Embryonic facial prominence (tissue), 1 donor: Measurements from ENCODE around the gene PSKH1.
"Not testable (repeated sequence)": the region's sequence is repeated elsewhere in the genome, so short reads cannot be mapped to it uniquely, and the experiment has no call there.

Experiments
- DNase-seq: peaks from one replicate; pipeline ENCODE4 v3.0.0-alpha.2; 2016; ENCODE audit errors: extremely low spot score

PSKH1 gene

DNA sequence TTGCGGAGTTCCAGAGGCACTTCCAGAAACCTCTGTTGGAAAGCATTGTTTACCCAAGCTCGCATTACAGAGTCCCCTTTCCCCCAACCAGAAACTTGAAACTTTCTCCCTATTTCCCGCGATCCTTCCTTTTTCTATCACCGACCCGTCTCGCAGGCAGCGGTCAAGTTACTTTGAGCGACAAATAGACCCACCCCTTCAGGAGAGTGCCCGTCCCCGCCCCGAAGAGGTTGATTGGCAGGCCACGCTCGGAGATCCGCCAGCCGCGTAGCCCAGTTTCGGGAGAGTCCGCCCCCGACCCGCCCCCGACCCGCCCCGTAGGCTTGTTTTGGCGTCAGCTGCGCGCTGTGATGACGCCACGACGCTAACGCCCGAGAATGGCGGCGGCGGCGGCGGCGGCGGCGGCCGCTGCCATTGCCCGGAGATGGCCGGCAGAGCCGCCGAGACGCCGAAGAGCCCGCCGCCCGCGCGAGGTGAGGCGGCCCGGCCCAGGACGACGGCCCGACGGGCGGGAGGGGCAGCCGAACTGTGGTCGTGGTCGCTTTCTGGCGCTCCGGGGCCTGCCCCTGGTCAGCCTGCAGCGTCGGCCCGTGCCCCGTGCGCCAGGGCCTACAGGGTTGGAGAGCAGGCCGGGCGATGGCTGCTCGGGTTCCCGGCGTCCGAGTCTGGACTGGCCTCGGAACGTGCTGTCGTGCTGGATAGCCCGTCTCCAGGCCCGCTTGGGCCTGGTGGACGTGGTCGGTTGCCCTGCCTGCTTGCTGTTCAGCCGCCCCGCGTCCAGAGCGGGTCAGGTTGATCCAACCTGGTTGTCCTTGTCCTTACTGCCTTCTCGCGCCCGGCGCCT, at the start of gene PSKH1:
Gene PSKH1, plus strand, starts transcription at position 356 of the 844 bp plus-strand sequence. CDS start 15,496 bp downstream, outside the sequence.
- peak; percentile 94 for DNase-seq

DNA sequence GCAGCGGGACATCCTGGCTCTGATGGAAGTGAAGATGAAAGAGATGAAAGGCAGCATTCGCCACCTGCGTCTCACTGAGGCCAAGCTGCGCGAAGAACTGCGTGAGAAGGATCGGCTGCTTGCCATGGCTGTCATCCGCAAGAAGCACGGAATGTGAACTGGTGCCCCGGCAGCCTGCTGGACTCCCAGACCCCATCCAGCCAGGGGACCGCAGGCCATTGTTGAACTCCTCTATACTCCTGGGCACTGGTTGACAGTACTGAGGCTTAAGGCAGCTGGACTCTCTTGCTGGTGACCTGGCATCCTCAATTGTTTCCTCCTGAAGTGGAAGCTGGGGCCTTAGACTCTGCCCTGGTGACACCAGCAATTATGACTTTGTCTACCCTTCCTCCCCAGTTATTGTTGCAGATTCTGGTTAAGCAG, 49.7 kb upstream of the PSKH1 start:
- no peak for DNase-seq

DNA sequence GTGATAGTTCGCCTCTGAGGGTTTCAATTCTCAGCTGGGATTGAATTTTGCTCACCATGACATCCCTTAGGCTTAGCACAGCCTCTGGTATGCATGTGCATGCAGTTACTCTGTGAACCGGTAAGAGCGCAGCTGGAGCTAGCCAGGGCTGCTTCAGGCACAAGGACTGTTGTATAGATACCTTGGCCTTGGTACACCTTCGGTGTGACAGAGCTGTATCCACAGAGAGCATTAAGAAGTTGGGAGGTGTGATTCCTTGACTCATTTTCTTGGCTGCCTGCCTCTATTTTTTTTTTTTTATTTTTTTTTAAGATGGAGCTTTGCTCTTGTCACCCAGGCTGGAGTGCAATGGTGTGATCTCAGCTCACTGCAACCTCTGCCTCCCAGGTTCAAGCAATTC, 48.6 kb upstream of the PSKH1 start:
- no peak for DNase-seq

DNA sequence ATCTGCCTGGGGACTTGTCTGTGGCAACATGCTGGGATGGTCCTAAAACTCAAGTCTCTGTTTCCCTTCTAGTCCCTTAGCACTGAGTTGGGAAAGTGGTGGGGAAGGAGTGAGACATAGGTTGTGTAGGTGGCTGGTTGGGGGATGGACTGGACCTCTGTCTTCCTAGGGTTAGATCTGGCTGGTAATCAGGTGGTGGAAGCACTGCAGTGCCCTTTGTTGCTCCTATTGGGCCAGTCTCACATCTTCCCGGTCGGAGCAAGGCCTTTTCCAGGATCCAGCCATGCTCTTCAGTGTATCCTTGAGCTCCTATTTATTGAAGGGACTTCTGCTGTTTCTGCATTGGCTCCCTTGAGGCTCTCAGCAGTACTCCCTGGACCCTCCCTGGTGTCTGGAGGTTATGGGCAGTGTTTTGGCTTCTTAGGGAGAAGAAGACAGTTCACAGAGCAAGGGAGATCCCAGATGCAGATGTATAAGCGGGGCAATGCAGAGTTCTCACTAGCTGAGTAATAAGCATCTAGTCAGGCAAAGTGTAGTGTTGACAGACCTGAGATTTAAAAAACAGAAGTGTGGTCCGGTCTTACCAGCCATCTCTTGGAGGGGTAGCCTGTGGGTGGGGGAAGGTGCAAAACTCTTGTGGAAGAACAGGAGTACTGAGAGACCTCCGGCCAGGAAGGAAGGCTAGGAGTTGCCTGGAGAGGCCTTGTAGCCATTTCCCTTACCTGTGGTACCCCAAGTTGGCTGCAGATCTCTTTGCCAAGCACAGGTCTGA, 47.6 kb upstream of the PSKH1 start:
- no peak for DNase-seq

DNA sequence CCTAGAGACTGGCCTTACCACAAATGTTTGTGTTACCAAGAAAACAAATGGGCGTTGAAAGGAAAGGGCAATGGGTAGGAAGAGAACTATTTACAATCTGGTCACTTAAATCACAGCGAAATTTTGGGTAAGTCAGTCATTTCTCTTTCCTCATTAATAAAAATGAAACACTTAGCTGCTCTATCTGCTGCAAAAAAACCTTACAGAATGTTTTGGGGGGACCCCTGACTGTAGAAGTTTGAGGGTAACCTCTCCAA, 47.1 kb upstream of the PSKH1 start:
- DNase-seq = no peak

DNA sequence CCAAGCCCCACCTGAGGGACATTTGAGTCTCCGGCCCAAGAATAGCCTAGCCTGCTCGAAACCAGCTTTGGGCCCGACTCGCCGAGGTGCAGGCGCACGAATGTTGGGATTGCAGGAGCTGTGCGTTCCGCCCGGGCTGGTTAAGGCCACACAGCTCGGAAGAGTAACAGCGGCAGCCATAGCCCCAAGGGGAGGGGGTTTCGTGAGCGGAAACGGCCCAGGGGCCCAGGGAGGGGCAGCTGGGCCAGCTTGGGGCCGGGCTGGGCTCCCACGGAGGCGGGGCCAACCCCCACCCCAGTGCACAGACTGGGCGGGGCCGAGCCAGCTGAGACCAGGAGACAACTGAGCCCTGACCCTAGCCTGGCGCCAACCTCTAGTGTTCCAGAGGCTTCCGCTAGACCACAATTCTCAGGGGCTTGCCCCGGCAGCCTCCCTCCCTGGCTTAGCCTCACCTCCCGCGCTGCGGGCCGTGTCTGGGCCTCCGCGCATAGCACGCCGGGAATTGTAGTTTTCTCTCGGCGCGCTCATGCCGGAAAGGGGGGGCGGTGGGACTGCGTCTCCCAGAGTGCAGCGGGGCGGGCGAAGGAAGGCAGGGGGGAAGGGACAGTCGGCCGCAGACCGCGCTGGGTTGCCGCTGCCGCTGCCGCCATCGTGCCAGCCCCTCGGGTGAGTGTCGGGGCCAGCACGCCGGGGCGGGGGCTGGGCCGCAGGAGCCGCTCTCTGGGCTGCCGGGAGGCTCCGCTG, 46.6 kb upstream of the PSKH1 start, which contains the start of gene NUTF2:
Gene NUTF2, plus strand, starts transcription at position 614 of the 744 bp plus-strand sequence. CDS start 18,198 bp downstream, outside the sequence.
- DNase-seq = peak; percentile 88

DNA sequence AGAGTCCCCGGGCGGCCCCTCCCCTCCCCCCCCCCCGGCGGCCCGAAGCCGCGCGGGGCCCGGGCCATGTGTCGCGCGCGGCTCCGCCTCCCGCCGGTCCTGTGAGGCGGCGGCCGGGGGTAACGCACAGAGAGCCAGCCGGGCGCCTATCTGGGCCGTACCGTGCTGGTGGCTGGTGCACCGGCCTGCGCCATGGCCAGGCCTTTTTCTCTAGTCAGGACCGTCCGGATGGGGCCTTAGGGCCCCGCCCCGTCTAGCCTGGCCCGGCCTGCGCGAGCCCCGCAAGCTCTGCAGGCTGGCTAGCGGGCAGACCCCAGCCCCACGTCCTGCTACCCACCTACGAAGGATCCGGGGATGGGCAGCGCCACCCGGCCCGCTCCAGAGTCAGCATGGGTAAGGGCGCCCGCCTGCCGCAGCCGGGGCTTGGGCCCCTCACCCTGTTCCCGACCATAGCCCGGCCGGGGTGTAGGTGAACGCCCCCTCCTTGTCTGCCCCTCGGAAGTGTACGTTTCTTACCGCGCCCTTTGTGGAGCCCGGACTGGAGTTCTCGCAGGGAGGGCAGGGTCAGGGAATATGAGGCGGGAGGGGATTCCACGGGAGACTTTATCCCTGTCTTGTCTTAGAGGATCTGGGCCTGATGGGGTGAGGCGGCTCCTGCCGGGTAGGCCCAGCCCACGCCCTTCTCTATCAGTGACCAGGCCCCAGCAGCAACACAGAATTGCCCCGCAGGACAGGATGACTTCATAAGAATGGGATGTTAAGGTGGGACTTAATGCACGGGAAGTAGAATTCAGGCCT, 45.8 kb upstream of the PSKH1 start, which contains the start of gene CENPT:
Gene CENPT, minus strand, starts transcription at position 630 of the 798 bp plus-strand sequence. CDS start 13,834 bp downstream, outside the sequence.
- DNase-seq = no peak

DNA sequence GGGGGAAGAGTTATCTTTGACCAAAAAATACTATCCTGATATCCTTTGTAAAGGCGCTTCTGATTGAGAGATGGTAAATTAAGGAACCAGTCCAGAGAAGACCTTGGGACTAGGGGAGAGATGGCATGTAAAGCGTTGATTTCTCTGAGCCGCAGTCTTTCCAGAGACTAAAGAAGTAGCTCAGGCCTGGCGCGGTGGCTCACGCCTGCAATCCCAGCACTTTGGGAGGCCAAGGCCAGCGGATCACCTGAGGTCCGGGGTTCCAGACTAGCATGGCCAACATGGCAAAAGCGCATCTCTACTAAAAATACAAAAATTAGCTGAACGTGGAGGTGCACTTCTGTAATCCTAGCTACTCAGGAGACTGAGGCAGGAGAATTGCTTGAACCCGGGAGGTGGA, 44.9 kb upstream of the PSKH1 start:
- no peak for DNase-seq

DNA sequence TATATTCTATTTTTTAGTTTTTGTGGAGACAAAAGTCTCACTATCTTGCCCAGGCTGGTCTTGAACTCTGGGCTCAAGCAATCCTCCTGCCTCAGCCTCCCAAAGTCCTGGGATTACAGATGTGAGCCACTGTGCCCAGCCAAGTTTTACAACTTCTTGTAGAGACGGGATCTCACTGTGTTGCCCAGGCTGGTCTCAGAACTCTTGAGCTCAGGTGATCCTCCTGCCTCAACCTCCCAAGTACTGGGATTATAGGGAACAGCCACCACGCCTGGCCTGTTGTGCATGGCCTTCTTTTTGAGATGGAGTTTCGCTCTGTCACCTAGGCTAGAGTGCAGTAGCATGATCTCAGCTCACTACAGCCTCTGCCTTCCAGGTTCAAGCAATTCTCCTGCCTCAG, 39.4 kb upstream of the PSKH1 start:
- DNase-seq = no peak

DNA sequence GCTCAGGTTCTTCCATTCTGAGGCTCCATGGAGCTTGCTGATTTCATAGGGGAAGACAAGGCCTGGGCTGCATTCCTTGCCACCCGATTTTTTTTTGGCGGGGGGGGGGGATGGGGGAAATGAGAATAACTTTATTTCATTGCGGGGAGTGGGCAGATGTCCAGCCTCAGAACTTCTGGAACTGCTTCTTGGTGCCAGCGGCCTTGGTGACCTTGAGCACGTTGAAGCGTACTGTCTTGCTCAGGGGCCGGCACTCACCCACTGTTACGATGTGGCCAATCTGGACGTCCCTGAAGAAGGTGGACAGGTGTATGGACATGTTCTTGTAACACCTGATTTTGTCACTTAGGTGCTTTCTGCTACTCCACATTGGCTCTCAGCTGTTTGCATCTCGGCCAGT, 37.3 kb upstream of the PSKH1 start:
- DNase-seq = no peak

DNA sequence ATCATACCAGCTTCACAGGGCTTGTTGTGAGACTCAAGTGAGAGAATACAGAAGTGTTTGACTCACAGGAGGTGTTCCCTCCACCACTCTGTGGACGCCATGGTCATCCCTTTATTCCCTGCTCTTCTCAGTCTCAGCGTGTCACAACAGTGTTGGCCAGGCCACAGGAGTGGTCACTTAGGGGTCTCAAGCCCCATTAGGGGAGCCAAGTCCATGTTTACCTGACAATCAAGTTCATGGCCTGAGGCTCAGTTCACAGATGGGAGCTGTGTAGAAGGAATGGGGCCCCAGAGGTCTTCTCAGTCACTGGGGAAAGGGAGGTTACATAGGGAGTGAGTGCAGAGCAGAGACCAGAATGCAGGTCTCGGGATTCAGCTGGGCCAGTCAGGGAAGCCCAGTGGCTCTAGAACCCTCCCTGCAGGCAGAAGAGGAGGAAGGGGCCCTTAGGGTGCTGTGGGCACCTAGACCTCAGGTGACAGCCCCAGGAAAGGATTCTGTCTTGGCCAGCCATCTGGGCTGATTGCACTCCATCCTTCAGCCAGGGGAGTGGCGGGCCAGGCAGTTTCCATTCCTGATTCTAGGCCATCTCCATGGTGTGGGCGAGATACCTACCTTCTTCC, 36.0 kb upstream of the PSKH1 start:
- DNase-seq = no peak

DNA sequence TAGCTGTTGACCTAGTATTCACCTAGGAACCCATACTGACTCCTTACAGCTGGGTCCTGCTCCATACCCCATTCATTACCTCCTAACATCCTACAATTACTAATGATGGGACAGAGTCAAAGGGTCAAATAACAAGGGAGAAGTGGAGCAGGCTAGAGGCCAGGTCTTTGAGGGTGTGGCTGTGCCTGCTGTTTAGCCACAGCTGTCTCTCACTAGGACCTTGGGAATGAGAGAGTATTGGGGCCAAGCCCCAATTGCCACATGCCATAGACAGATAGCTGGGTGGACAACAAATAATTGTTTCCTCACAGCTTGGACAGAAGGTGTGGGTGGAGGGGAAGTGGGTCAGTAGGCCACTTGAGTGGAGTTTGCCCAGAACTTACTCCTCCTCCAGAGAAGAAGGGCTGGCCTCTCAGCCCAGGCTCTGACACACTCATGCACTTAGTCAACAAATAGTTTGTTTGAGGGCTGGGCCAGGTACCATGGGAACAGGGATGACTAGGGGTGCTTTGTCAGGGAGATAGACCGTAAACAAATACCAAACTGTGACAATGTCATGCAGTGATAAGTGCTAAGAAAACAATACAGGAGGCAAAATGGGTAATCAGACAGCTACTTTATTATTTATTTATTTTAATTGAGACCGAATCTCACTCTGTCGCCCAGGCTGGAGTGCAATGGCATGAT, 35.4 kb upstream of the PSKH1 start:
- DNase-seq = no peak

DNA sequence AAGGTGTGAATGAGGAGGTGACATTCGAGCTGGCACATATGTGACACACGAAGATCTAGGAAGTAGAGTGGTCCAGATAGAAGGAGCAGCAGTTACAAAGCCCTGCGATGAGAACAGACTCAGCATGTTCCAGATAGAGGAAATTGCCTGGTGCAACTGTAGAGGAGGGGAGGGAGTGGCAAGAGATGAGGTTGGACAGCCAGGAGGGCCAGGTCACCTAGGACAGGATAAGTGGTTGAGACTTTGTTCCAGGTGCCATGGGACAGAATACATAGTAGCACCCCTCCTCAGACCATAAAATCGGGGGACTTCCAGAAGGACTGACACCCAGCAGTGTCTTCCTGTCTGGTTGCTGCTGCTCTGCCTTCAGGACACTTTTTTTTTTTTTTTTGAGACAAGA, 34.6 kb upstream of the PSKH1 start:
- DNase-seq = no peak

DNA sequence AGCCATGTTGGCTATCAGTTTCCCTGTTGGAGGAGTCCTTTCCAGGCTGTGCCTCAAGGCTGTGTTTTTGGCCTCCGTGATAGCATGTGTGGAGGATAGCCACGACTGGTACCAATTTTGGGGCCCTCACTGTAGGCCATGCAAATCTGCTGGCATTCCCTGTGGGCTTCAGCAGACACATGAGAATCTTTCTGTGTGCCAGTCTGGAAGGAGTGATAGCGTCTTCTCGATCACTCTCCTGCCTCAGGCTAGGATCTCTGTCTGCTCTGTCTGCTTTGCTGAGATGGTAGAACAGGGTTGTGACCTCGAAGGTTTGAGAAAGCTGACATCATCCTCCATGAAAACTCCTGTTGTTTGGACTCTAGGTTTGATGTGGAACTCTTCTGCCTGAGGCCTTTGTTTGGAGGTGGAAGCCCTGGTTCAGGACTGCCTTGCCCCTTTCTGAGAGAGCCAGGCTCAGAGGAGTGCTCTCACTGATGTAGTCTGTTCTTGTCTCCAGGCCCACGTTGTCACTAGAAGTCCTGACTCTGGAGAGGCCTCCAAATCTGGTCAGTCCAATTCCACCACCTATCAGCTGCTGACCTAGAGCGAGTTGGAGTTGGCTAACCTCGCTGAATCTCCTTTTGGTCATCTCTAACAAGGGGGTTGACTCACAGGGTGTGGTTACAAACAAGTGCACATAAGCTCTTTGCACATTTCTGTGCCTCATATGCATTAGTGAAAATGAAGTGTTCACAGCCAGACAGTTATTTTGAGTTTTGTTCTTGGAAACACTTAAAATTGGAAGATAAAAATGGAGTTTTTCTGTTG, 32.3 kb upstream of the PSKH1 start:
- no peak for DNase-seq

DNA sequence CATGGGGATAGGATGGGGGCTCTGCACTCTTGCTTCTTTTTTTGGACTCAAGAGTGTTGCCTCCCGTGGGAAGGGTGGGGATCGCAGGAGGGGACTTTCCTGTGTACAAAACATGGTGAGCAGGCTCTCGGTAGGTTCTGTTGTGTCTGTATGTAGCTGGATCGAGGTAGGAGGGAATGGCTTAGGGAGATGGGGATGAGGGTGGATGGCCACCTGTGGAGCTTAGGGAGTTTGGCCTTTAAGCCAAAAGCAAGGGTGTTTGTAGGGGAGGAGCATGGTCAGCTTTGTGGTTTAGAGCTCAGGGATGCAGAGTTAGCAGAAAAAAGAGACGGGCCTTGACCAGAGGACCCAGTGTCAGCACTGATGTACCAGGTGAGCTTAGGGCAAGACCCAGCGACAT, 31.2 kb upstream of the PSKH1 start:
- DNase-seq = no peak

DNA sequence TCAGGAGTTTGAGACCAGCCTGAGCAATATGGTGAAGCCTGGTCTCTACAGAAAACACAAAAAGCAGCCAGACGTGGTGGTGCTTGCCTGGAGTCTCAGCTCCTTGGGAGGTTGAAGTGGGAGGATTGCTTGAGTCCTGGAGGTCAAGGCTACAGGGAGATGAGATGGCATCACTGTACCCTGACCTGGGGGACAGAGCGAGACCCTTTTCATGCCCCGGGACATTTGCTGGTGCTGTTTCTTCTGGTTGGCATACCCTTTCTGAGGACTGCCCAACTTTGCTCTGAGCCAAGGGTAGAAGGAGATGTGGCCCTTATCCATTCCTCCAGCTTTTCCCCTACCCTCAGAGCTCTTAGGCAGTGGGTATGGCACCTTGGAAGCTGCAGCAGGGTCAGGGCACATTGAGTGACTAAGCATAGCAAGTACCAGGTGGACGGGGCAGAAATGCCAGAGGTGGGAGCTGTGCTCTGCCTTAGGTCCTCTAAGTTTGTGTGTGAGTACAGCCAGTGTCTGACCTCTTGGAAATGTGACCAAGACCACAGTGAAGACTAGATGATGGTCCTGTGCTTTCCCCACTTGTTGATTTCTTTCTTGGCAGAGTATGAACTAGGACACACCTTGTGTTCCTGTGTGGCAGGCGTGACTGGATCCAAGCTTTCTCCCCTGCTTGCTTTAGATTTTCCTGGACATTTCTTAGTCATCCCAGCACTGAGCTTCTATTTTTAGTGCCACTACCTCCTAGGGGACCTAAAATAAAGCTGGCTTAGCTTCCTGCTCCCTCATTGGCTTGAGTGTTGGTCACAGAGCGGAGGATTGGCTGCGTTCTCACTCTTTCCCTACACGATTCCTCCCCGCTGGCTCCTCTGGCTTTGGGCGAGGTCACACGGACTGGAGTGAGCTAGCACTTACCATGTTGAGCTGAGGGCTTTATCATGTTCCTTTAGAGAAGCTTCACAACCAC, 30.2 kb upstream of the PSKH1 start:
- DNase-seq = no peak

DNA sequence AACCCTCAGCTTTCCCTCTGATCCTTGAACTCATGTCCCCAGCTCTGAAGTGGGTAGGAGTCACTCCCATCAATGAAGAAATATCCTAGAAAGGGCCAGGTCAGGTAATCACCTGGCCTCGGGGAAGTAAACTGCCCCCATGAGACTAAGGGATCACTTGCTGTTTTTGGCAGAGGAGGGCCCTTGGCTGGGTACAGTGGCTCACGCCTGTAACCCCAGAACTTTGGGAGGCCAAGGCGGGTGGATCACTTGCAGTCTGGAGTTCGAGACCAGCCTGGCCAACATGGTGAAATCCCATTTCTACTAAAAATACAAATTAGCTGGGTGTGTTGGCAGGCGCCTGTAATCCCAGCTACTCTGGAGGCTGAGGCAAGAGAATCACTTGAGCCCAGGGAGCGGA, 29.0 kb upstream of the PSKH1 start:
- not testable (repeated sequence) for DNase-seq

DNA sequence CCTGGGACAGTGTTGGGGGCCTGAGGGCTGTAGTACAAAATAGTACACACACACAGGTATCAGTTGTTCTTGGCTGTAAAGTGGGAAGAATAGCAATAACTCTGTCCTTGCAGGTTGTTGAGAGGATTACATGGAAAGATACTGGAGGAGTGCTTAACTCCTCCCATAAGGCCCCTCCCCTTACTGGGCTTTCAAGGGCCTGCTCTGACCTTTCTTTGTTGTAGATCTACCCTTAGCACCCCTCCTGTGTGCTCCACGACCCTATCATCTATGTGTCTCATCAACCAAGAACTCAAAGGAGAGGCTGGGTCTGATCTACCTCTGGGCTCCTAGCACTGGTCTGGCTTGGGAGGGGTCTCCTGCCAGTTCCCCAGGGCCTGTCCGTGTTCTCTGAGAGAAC, 28.5 kb upstream of the PSKH1 start:
- DNase-seq = no peak
